BLaER1 treated with 17β-estradiol and CSF1 and Interleukin-3, amounts not matched to agents 10 nM and 100 nM (cell line): ENCODE results near the gene ECHDC1.

Source experiments
- H3K27ac ChIP-seq, 11 experiments: shearing (Covaris generic); formaldehyde crosslinking; 2 replicates each; pipeline ENCODE4 v1.8.1; 2022
- H3K27me3 ChIP-seq, 11 experiments: shearing (Covaris generic); formaldehyde crosslinking; 2 replicates each; pipeline ENCODE4 v1.8.1; 2022
- H3K36me3 ChIP-seq, 11 experiments: shearing (Covaris generic); formaldehyde crosslinking; 2 replicates each; pipeline ENCODE4 v1.8.1; 2022
- H3K4me1 ChIP-seq, 10 experiments: shearing (Covaris generic); formaldehyde crosslinking; 2 replicates each; pipeline ENCODE4 v1.8.1; 2022
- H3K4me2 ChIP-seq, 11 experiments: shearing (Covaris generic); formaldehyde crosslinking; 2 replicates each; pipeline ENCODE4 v1.8.1; 2022
- H3K4me3 ChIP-seq, 10 experiments: shearing (Covaris generic); formaldehyde crosslinking; 2 replicates each; pipeline ENCODE4 v1.8.1; 2022
- H3K9ac ChIP-seq, 11 experiments: shearing (Covaris generic); formaldehyde crosslinking; 2 replicates each; pipeline ENCODE4 v1.8.1; 2022
- H3K9me3 ChIP-seq, 11 experiments: shearing (Covaris generic); formaldehyde crosslinking; replicated peaks in 1 of 11; 2 replicates each; pipeline ENCODE4 v1.8.1; 2022
- H4K20me1 ChIP-seq, 11 experiments: shearing (Covaris generic); formaldehyde crosslinking; 2 replicates each; pipeline ENCODE4 v1.8.1; 2022
- Cebpa-rat ChIP-seq, 11 experiments: shearing (Covaris generic); IDR thresholded peaks; 2 replicates each; pipeline ENCODE4 v1.8.1; 2022

The ECHDC1 gene

GRCh38 chr6:127272576-127272975 lies 70.8 kb downstream of the ECHDC1 start:
- Histone ChIP-seq H3K9ac (no peak overlapping the region), H3K9me3 (no peaks in the 10 kb centered on the region), H3K4me1 (peaks cover 10 to 69% (median 19%) of the 10 kb centered on the region in 10 experiments; a peak in 18 of 20 replicates), H3K4me2 (peak overlapping the region in 4 of 11 experiments; percentile 6 to 24 (median 20); a peak in 4 of 22 replicates), H3K4me3 (no peak overlapping the region), H4K20me1 (peaks cover 19 to 97% (median 62%) of the 10 kb centered on the region in 11 experiments; a peak in 19 of 22 replicates), H3K36me3 (peaks cover 0 to 15% (median 3%) of the 10 kb centered on the region in 11 experiments; a peak in 6 of 22 replicates), H3K27me3 (no peaks in the 10 kb centered on the region), H3K27ac (no peak overlapping the region)
- no peak for TF ChIP-seq Cebpa-rat (IDR thresholded peaks at IDR 0.05)

- no peak for TF ChIP-seq Cebpa-rat (IDR thresholded peaks at IDR 0.05)
- peak overlapping the region; percentile 76 to 92 (median 83) for H3K4me2 ChIP-seq
- H3K27me3 ChIP-seq, result no peaks in the 10 kb centered on the region
- H3K4me3 ChIP-seq, result peak overlapping the region; percentile 74 to 96 (median 88)
- peak overlapping the region; percentile 93 to 99 (median 97) for H3K27ac ChIP-seq
- peaks cover 0 to 15% (median 0%) of the 10 kb centered on the region in 11 experiments; a peak in 4 of 22 replicates for H3K36me3 ChIP-seq
- peak overlapping the region; percentile 95 to 99 (median 98) for H3K9ac ChIP-seq
- H3K4me1 ChIP-seq, result peaks cover 13 to 59% (median 27%) of the 10 kb centered on the region in 10 experiments
- no peaks in the 10 kb centered on the region for H3K9me3 ChIP-seq
- H4K20me1 ChIP-seq, result peaks cover 15 to 51% (median 34%) of the 10 kb centered on the region in 11 experiments; a peak in 16 of 22 replicates
Measured at GRCh38 chr6:127267646-127268625, 75.5 kb downstream of the ECHDC1 start.

- Histone ChIP-seq H3K9me3 (no peaks in the 10 kb centered on the region), H3K36me3 (peaks cover 0 to 10% (median 0%) of the 10 kb centered on the region in 11 experiments; a peak in 4 of 22 replicates), H3K9ac (peak overlapping the region; percentile 95 to 99 (median 98)), H3K4me2 (peak overlapping the region; percentile 76 to 92 (median 83)), H3K27me3 (no peaks in the 10 kb centered on the region), H3K4me3 (peak overlapping the region; percentile 74 to 96 (median 88)), H4K20me1 (peaks cover 14 to 42% (median 25%) of the 10 kb centered on the region in 11 experiments; a peak in 15 of 22 replicates), H3K4me1 (peaks cover 10 to 50% (median 26%) of the 10 kb centered on the region in 10 experiments), H3K27ac (peak overlapping the region; percentile 93 to 99 (median 97))
- TF ChIP-seq Cebpa-rat (IDR thresholded peaks at IDR 0.05), result no peak
Measured at GRCh38 chr6:127266892-127267645, 76.3 kb downstream of the ECHDC1 start.

- Histone ChIP-seq H3K9me3 (no peaks in the 10 kb centered on the region), H3K4me1 (peaks cover 10 to 43% (median 24%) of the 10 kb centered on the region in 10 experiments), H3K27me3 (no peaks in the 10 kb centered on the region), H3K36me3 (peaks cover 0 to 9% (median 0%) of the 10 kb centered on the region in 11 experiments; a peak in 4 of 22 replicates), H3K27ac (peak within 1 kb of the TSS; percentile 93 to 99 (median 97)), H4K20me1 (peaks cover 8 to 35% (median 18%) of the 10 kb centered on the region in 11 experiments; a peak in 12 of 22 replicates), H3K9ac (peak within 1 kb of the TSS; percentile 95 to 99 (median 98)), H3K4me3 (peak within 1 kb of the TSS; percentile 74 to 96 (median 88)), H3K4me2 (peak within 1 kb of the TSS; percentile 76 to 92 (median 83))
- TF ChIP-seq Cebpa-rat (IDR thresholded peaks at IDR 0.05), result no peak
Measured at GRCh38 chr6:127266178-127266891, 77.1 kb downstream of the ECHDC1 start, which contains the start of gene RNF146. RNF146 (plus strand) TSS chr6:127266864; CDS start chr6:127280339, 13,475 bp downstream.

- Histone ChIP-seq H3K27me3 (no peaks in the 10 kb centered on the region), H4K20me1 (peaks cover 0 to 6% (median 0%) of the 10 kb centered on the region in 11 experiments; a peak in 6 of 22 replicates), H3K9me3 (no peaks in the 10 kb centered on the region), H3K9ac (no peak overlapping the region), H3K4me3 (no peak overlapping the region), H3K27ac (no peak overlapping the region), H3K4me2 (no peak overlapping the region), H3K4me1 (peaks cover 3 to 15% (median 13%) of the 10 kb centered on the region in 10 experiments; a peak in 19 of 20 replicates), H3K36me3 (no peaks in the 10 kb centered on the region)
- TF ChIP-seq Cebpa-rat (IDR thresholded peaks at IDR 0.05), result no peak
Measured at GRCh38 chr6:127263481-127263880, 79.9 kb downstream of the ECHDC1 start.

- no peak for TF ChIP-seq Cebpa-rat (IDR thresholded peaks at IDR 0.05)
- H4K20me1 ChIP-seq, result peaks cover 0 to under 1% (median 0%) of the 10 kb centered on the region in 11 experiments; a peak in 2 of 22 replicates
- H3K9me3 ChIP-seq, result no peaks in the 10 kb centered on the region
- peaks cover 3 to 15% (median 9%) of the 10 kb centered on the region in 10 experiments; a peak in 18 of 20 replicates for H3K4me1 ChIP-seq
- no peak overlapping the region for H3K4me3 ChIP-seq
- H3K4me2 ChIP-seq, result no peak overlapping the region
- H3K27ac ChIP-seq, result no peak overlapping the region
- no peaks in the 10 kb centered on the region for H3K36me3 ChIP-seq
- H3K27me3 ChIP-seq, result no peaks in the 10 kb centered on the region
- H3K9ac ChIP-seq, result no peak overlapping the region
Measured at GRCh38 chr6:127262896-127263295, 80.5 kb downstream of the ECHDC1 start.

GRCh38 chr6:127255286-127255685 lies 88.1 kb downstream of the ECHDC1 start:
- H3K4me2 ChIP-seq, result no peak overlapping the region
- no peaks in the 10 kb centered on the region for H3K36me3 ChIP-seq
- H3K9ac ChIP-seq, result no peak overlapping the region
- H4K20me1 ChIP-seq, result no peaks in the 10 kb centered on the region
- no peaks in the 10 kb centered on the region for H3K4me1 ChIP-seq
- H3K27ac ChIP-seq, result no peak overlapping the region
- no peak overlapping the region for H3K4me3 ChIP-seq
- TF ChIP-seq Cebpa-rat (IDR thresholded peaks at IDR 0.05), result no peak
- H3K27me3 ChIP-seq, result no peaks in the 10 kb centered on the region
- H3K9me3 ChIP-seq, result no peaks in the 10 kb centered on the region

GRCh38 chr6:127249621-127250020 lies 93.8 kb downstream of the ECHDC1 start:
- Histone ChIP-seq H3K9me3 (no peaks in the 10 kb centered on the region), H3K36me3 (no peaks in the 10 kb centered on the region), H3K4me1 (no peaks in the 10 kb centered on the region), H3K9ac (no peak overlapping the region), H3K4me2 (no peak overlapping the region), H3K27ac (no peak overlapping the region), H3K4me3 (no peak overlapping the region), H3K27me3 (no peaks in the 10 kb centered on the region), H4K20me1 (no peaks in the 10 kb centered on the region)
- TF ChIP-seq Cebpa-rat (IDR thresholded peaks at IDR 0.05), result no peak
